Neural progenitor cell (in vitro differentiated cells): Measurements from ENCODE around the gene DIAPH3. TPM values are rescaled to one million over a fixed set of nuclear protein-coding genes. Genes with fewer than 3 reads are reported as not detected.

Experiments
- DNase-seq: peaks from one replicate; pipeline ENCODE4 v3.0.0-alpha.2; 2016; ENCODE audit warnings: low spot score
- H2AFZ ChIP-seq: fragments of 200-600 bp; sonication (generic); replicated peaks from 2 replicates; pipeline ENCODE4 v1.6.1; 2016; ENCODE audit warnings: antibody characterized with exemption
- H3F3A ChIP-seq: fragments of 200-600 bp; sonication (generic); 2 replicates; pipeline ENCODE4 v1.6.1; 2016; ENCODE audit warnings: antibody characterized with exemption, low read depth
- H3K27ac ChIP-seq: fragments of 200-600 bp; sonication (generic); 2 replicates; pipeline ENCODE4 v1.5.1; 2016; ENCODE audit warnings: mild to moderate bottlenecking
- H3K27me3 ChIP-seq: fragments of 200-600 bp; sonication (generic); 2 replicates; pipeline ENCODE4 v1.6.1; 2016; ENCODE audit warnings: mild to moderate bottlenecking, moderate library complexity
- H3K36me3 ChIP-seq: fragments of 200-600 bp; sonication (generic); 2 replicates; pipeline ENCODE4 v1.5.1; 2016
- H3K4me1 ChIP-seq: fragments of 200-600 bp; sonication (generic); 2 replicates; pipeline ENCODE4 v1.6.1; 2016; ENCODE audit warnings: mixed run types
- H3K4me2 ChIP-seq: fragments of 200-600 bp; sonication (generic); 2 replicates; pipeline ENCODE4 v1.6.1; 2016
- H3K4me3 ChIP-seq: fragments of 200-600 bp; sonication (generic); 2 replicates; pipeline ENCODE4 v1.5.1; 2016
- H3K79me2 ChIP-seq: fragments of 200-600 bp; sonication (generic); 2 replicates; pipeline ENCODE4 v1.6.1; 2016; ENCODE audit warnings: low read depth
- H3K9ac ChIP-seq: fragments of 200-600 bp; sonication (generic); 2 replicates; pipeline ENCODE4 v1.6.1; 2016
- H3K9me3 ChIP-seq: fragments of 200-600 bp; sonication (generic); 2 replicates; pipeline ENCODE4 v1.5.1; 2016; ENCODE audit warnings: low read depth
- H4K20me1 ChIP-seq: fragments of 200-600 bp; sonication (generic); 2 replicates; pipeline ENCODE4 v1.6.1; 2016; ENCODE audit warnings: low read depth
- H3K27ac Mint-ChIP-seq: 3 replicates; pipeline ENCODE4 v1.8.0; 2021; ENCODE audit warnings: mixed read lengths
- H3K27me3 Mint-ChIP-seq: 2 replicates; pipeline ENCODE4 v1.8.0; 2022; ENCODE audit warnings: low read depth, mild to moderate bottlenecking, inconsistent platforms, moderate library complexity, mixed read lengths; ENCODE audit not compliant: insufficient read depth
- H3K36me3 Mint-ChIP-seq: 3 replicates; pipeline ENCODE4 v1.8.0; 2021; ENCODE audit warnings: mixed read lengths
- H3K4me1 Mint-ChIP-seq: 3 replicates; pipeline ENCODE4 v1.8.0; 2021; ENCODE audit warnings: mixed read lengths
- H3K4me3 Mint-ChIP-seq: 3 replicates; pipeline ENCODE4 v1.8.0; 2021; ENCODE audit warnings: mild to moderate bottlenecking, moderate library complexity, mixed read lengths
- H3K9me3 Mint-ChIP-seq: 3 replicates; pipeline ENCODE4 v1.8.0; 2020; ENCODE audit warnings: mixed read lengths
- CTCF ChIP-seq: fragments of 200-600 bp; sonication (generic); IDR thresholded peaks from 2 replicates; pipeline ENCODE4 v1.5.1; 2017; ENCODE audit warnings: antibody characterized with exemption, mild to moderate bottlenecking
- EZH2 ChIP-seq: fragments of 200-600 bp; sonication (generic); IDR thresholded peaks from 2 replicates; pipeline ENCODE4 v1.6.1; 2017; ENCODE audit warnings: antibody characterized with exemption, mild to moderate bottlenecking, moderate library complexity
- EZH2phosphoT487 ChIP-seq: fragments of 200-600 bp; sonication (generic); IDR thresholded peaks from 2 replicates; pipeline ENCODE4 v1.6.1; 2017; ENCODE audit warnings: antibody characterized with exemption
- total RNA-seq: library from RNA; depleted of rRNA; stranded (reverse); fragments of >200 nt; gene quantifications from 2 replicates; pipeline ENCODE4 v1.2.3, GENCODE V29; 2015; ENCODE audit warnings: low replicate concordance

The DIAPH3 gene
- total RNA-seq, 1 donor from 2014 or later, result 51.5 TPM

GRCh38 chr13:60182907-60183306, 19.2 kb upstream of the DIAPH3 start:
- Histone ChIP-seq H3K9me3 (no peaks in the 10 kb centered on the region), H3K4me3 (no peak overlapping the region), H4K20me1 (no peaks in the 10 kb centered on the region), H3K9ac (no peak overlapping the region), H3K4me2 (no peak overlapping the region), H2AFZ (no peak overlapping the region), H3K27ac (no peak overlapping the region), H3K27me3 (no peaks in the 10 kb centered on the region), H3K79me2 (no peaks in the 10 kb centered on the region), H3K4me1 (no peaks in the 10 kb centered on the region), H3F3A (no peaks in the 10 kb centered on the region), H3K36me3 (no peaks in the 10 kb centered on the region)
- Mint-ChIP-seq H3K4me1 (no peaks in the 10 kb centered on the region), H3K9me3 (no peaks in the 10 kb centered on the region), H3K27ac (no peak overlapping the region), H3K27me3 (no peaks in the 10 kb centered on the region), H3K4me3 (no peak overlapping the region), H3K36me3 (no peaks in the 10 kb centered on the region)
- DNase-seq, result no peak
- TF ChIP-seq EZH2, result no peak
- TF ChIP-seq EZH2phosphoT487, result no peak
- TF ChIP-seq CTCF, result no peak

GRCh38 chr13:60178327-60178726, 14.6 kb upstream of the DIAPH3 start:
- no peak overlapping the region for H3K4me3 ChIP-seq

GRCh38 chr13:60175571-60175970, 11.8 kb upstream of the DIAPH3 start:
- no peak for TF ChIP-seq EZH2phosphoT487
- TF ChIP-seq EZH2, result no peak
- TF ChIP-seq CTCF, result no peak
- no peak overlapping the region for H3K4me3 Mint-ChIP-seq
- H3K9ac ChIP-seq, result no peak overlapping the region

More at GRCh38 chr13:60178327-60178726, 14.6 kb upstream of the DIAPH3 start:
- no peak overlapping the region for H3K27ac Mint-ChIP-seq
- no peak overlapping the region for H3K4me3 Mint-ChIP-seq
- no peaks in the 10 kb centered on the region for H3K36me3 ChIP-seq
- no peaks in the 10 kb centered on the region for H3K4me1 ChIP-seq
- no peaks in the 10 kb centered on the region for H4K20me1 ChIP-seq
- no peak for DNase-seq
- H3K9ac ChIP-seq, result no peak overlapping the region
- no peak overlapping the region for H3K4me2 ChIP-seq
- H3K36me3 Mint-ChIP-seq, result no peaks in the 10 kb centered on the region
- H3K4me1 Mint-ChIP-seq, result no peaks in the 10 kb centered on the region
- no peaks in the 10 kb centered on the region for H3K9me3 ChIP-seq
- TF ChIP-seq CTCF, result no peak
- no peak for TF ChIP-seq EZH2phosphoT487
- no peak for TF ChIP-seq EZH2
- H3K27me3 Mint-ChIP-seq, result no peaks in the 10 kb centered on the region
- no peaks in the 10 kb centered on the region for H3F3A ChIP-seq
- no peaks in the 10 kb centered on the region for H3K9me3 Mint-ChIP-seq
- H2AFZ ChIP-seq, result peak overlapping the region; percentile 18
- no peaks in the 10 kb centered on the region for H3K79me2 ChIP-seq
- no peaks in the 10 kb centered on the region for H3K27me3 ChIP-seq
- H3K27ac ChIP-seq, result no peak overlapping the region

More at GRCh38 chr13:60175571-60175970, 11.8 kb upstream of the DIAPH3 start:
- H3K27me3 ChIP-seq, result no peaks in the 10 kb centered on the region
- Mint-ChIP-seq H3K9me3 (no peaks in the 10 kb centered on the region), H3K27ac (no peak overlapping the region), H3K4me1 (no peaks in the 10 kb centered on the region), H3K36me3 (no peaks in the 10 kb centered on the region), H3K27me3 (no peaks in the 10 kb centered on the region)
- no peak overlapping the region for H3K27ac ChIP-seq
- no peaks in the 10 kb centered on the region for H3K36me3 ChIP-seq
- H3K9me3 ChIP-seq, result no peaks in the 10 kb centered on the region
- H3K4me1 ChIP-seq, result no peaks in the 10 kb centered on the region
- no peaks in the 10 kb centered on the region for H3F3A ChIP-seq
- no peak overlapping the region for H2AFZ ChIP-seq
- no peaks in the 10 kb centered on the region for H3K79me2 ChIP-seq
- H3K4me3 ChIP-seq, result no peak overlapping the region
- DNase-seq, result no peak
- H3K4me2 ChIP-seq, result no peak overlapping the region
- H4K20me1 ChIP-seq, result no peaks in the 10 kb centered on the region
